Keratinocyte (primary cell): ENCODE results near the gene TRIM28. TPM values are rescaled to one million over a fixed set of nuclear protein-coding genes. Genes with fewer than 3 reads are reported as not detected.
A peak's percentile ranks its signal among the peaks of the same experiment; 100 is the strongest.

Source experiments
- DNase-seq: peaks from one replicate; pipeline ENCODE4 v3.0.0-alpha.2; 2011; ENCODE audit warnings: low read depth, missing footprints, low spot score
- FAIRE-seq: peaks from 2 replicates; lab custom pipeline; 2011; peaks lifted over from hg19 to GRCh38; lab: Jason Lieb, UNC
- H2AFZ ChIP-seq: 2 replicates; pipeline ENCODE4 v1.6.0; 2012; ENCODE audit warnings: low read length, control low read depth, inconsistent platforms; ENCODE audit not compliant: control insufficient read depth
- H3K27ac ChIP-seq: 2 replicates; pipeline ENCODE4 v1.5.1; 2011; ENCODE audit warnings: low read length; ENCODE audit not compliant: control insufficient read depth, insufficient read depth
- H3K27me3 ChIP-seq: 3 replicates; pipeline ENCODE4 v1.6.0; 2011; ENCODE audit warnings: low read length; ENCODE audit not compliant: control insufficient read depth, insufficient read depth; ENCODE audit errors: extremely low read depth
- H3K36me3 ChIP-seq, 2 experiments: 2 replicates in 1 of 2; 3 replicates in 1 of 2; pipeline ENCODE4 v1.5.1; 2011; ENCODE audit warnings: low read length in 2 of 2, mild to moderate bottlenecking in 1 of 2; ENCODE audit not compliant: control insufficient read depth in 2 of 2, insufficient read depth in 2 of 2; ENCODE audit errors: extremely low read depth in 1 of 2
- H3K4me1 ChIP-seq: 3 replicates; pipeline ENCODE4 v1.5.1; 2011; ENCODE audit warnings: low read length; ENCODE audit not compliant: control insufficient read depth, insufficient read depth; ENCODE audit errors: extremely low read depth
- H3K4me2 ChIP-seq: 3 replicates; pipeline ENCODE4 v1.6.0; 2011; ENCODE audit warnings: low read depth, low read length; ENCODE audit not compliant: control insufficient read depth, insufficient read depth; ENCODE audit errors: extremely low read depth
- H3K4me3 ChIP-seq, 3 experiments: fragments of 200-600 bp in 1 of 3; sonication (generic) in 1 of 3; 2 replicates in 2 of 3; 3 replicates in 1 of 3; pipeline ENCODE4 v1.5.1; 2011 to 2016; ENCODE audit warnings: low read length in 3 of 3, mild to moderate bottlenecking in 3 of 3, control low read depth in 2 of 3, inconsistent platforms in 1 of 3, low read depth in 1 of 3, mixed read lengths in 1 of 3, mixed run types in 1 of 3, moderate library complexity in 1 of 3; ENCODE audit not compliant: control insufficient read depth in 2 of 3, insufficient read depth in 2 of 3; ENCODE audit errors: extremely low read depth in 1 of 3
- H3K79me2 ChIP-seq: 2 replicates; pipeline ENCODE4 v1.6.0; 2012; ENCODE audit warnings: low read length; ENCODE audit not compliant: control insufficient read depth, insufficient read depth
- H3K9ac ChIP-seq: 3 replicates; pipeline ENCODE4 v1.6.0; 2011; ENCODE audit warnings: low read length; ENCODE audit not compliant: control insufficient read depth, insufficient read depth; ENCODE audit errors: extremely low read depth
- H3K9me1 ChIP-seq: 3 replicates; pipeline ENCODE4 v1.6.0; 2011; ENCODE audit warnings: low read length; ENCODE audit not compliant: control insufficient read depth, insufficient read depth; ENCODE audit errors: extremely low read depth
- H3K9me3 ChIP-seq: 2 replicates; pipeline ENCODE4 v1.5.1; 2012; ENCODE audit warnings: low read depth, low read length; ENCODE audit not compliant: control insufficient read depth
- H4K20me1 ChIP-seq: 3 replicates; pipeline ENCODE4 v1.6.0; 2011; ENCODE audit warnings: low read length; ENCODE audit not compliant: control insufficient read depth, insufficient read depth; ENCODE audit errors: extremely low read depth
- CTCF ChIP-seq, 3 experiments: IDR thresholded peaks in 1 of 3; conservative IDR thresholded peaks in 1 of 3; optimal IDR thresholded peaks in 1 of 3; 2 replicates in 2 of 3; 3 replicates in 1 of 3; pipeline versions ENCODE3 to v1.5.1; 2011; ENCODE audit warnings: low read length in 3 of 3, mild to moderate bottlenecking in 3 of 3, moderate library complexity in 2 of 3, control low read depth in 1 of 3, inconsistent platforms in 1 of 3; ENCODE audit not compliant: insufficient read depth in 2 of 3; ENCODE audit errors: extremely low read depth in 1 of 3
- EZH2 ChIP-seq: IDR thresholded peaks from one replicate; pipeline ENCODE4 v1.6.1; 2012; ENCODE audit warnings: inconsistent platforms, mild to moderate bottlenecking, low read length, moderate library complexity
- dilution Hi-C: fragments of 300-500 bp; cut with MboI; formaldehyde crosslinking; loops from one replicate; pipeline ENCODE4 v1.7.0; 2020; ENCODE audit warnings: low sequenced_read_pairs; ENCODE audit not compliant: extremely low pct_ligation_motif_present
- polyA plus RNA-seq, 5 experiments: library from polyadenylated mRNA; depleted of rRNA in 3 of 5; stranded (reverse) in 3 of 5; stranded (forward) in 1 of 5; unstranded in 1 of 5; fragments of >200 nt; gene quantifications; 1 replicate in 1 of 5; 2 replicates in 3 of 5; 3 replicates in 1 of 5; pipeline versions ENCODE4 v1.2.1 to v1.2.3, GENCODE V29; 2011 to 2012; ENCODE audit warnings: missing spikeins in 2 of 5, low read depth in 1 of 5, low replicate concordance in 1 of 5

The TRIM28 gene
- polyA plus RNA-seq, 1 donor (not counting 4 experiments of a cell fraction or from before 2014, with no cell fraction given) = 290 TPM

- H3K9me3 ChIP-seq = no peaks in the 10 kb centered on the region
- no peak overlapping the region for H2AFZ ChIP-seq
- TF ChIP-seq EZH2 (no peak), CTCF (optimal IDR thresholded peaks at IDR 0.05 in 1 of 3, IDR thresholded peaks at IDR 0.05 in 1 of 3, conservative IDR thresholded peaks at IDR 0.05 in 1 of 3; ENCODE audit: extremely low read depth in 1 of 3, insufficient read depth in 2 of 3, low read length in 3 of 3) (no peak)
- H3K4me1 ChIP-seq = peaks cover 27% of the 10 kb centered on the region
- DNase-seq = no peak
- H3K4me2 ChIP-seq = peak overlapping the region; percentile 97
- H3K27ac ChIP-seq = peak overlapping the region; percentile 86
- dilution Hi-C loops = no loop called here
- FAIRE-seq = no peak
- H4K20me1 ChIP-seq = peaks cover 15% of the 10 kb centered on the region
- H3K79me2 ChIP-seq = peaks cover 62% of the 10 kb centered on the region
- no peaks in the 10 kb centered on the region for H3K27me3 ChIP-seq
- H3K9ac ChIP-seq = peak overlapping the region; percentile 91
- H3K36me3 ChIP-seq = peaks cover 42 to 48% of the 10 kb centered on the region in 2 experiments
- no peaks in the 10 kb centered on the region for H3K9me1 ChIP-seq
- H3K4me3 ChIP-seq = peak overlapping the region; percentile 67 to 92 (median 89)
Measured at GRCh38 chr19:58553799-58554493, 10.1 kb downstream of the TRIM28 start.

GRCh38 chr19:58554494-58555368 lies 10.9 kb downstream of the TRIM28 start, which contains the start of gene CHMP2A:
CHMP2A (minus strand) TSS chr19:58555105; CDS start chr19:58554212, 893 bp downstream.
- Histone ChIP-seq H3K9ac (peak within 1 kb of the TSS; percentile 91), H3K9me3 (no peaks in the 10 kb centered on the region), H3K36me3 (peaks cover 35 to 40% of the 10 kb centered on the region in 2 experiments), H3K27ac (peak within 1 kb of the TSS; percentile 86), H3K27me3 (no peaks in the 10 kb centered on the region), H3K4me1 (peaks cover 30% of the 10 kb centered on the region), H3K4me3 (peak within 1 kb of the TSS; percentile 67 to 92 (median 89)), H4K20me1 (peaks cover 11% of the 10 kb centered on the region), H2AFZ (peak within 1 kb of the TSS; percentile 79), H3K79me2 (peaks cover 54% of the 10 kb centered on the region), H3K9me1 (no peaks in the 10 kb centered on the region), H3K4me2 (peak within 1 kb of the TSS; percentile 97)
- peak in 1 of 3 experiments; percentile 5 for TF ChIP-seq CTCF (optimal IDR thresholded peaks at IDR 0.05 in 1 of 3, IDR thresholded peaks at IDR 0.05 in 1 of 3, conservative IDR thresholded peaks at IDR 0.05 in 1 of 3; ENCODE audit: extremely low read depth in 1 of 3, insufficient read depth in 2 of 3, low read length in 3 of 3)
- TF ChIP-seq EZH2 = no peak
- dilution Hi-C loops = no loop called here
- FAIRE-seq = peak; percentile 43
- DNase-seq = no peak
